CD1c-positive myeloid dendritic cell (primary cell): ENCODE measurements around the gene DPCD.

Experiments used
- DNase-seq: peaks from one replicate; pipeline ENCODE4 v3.0.0-alpha.2; 2016; ENCODE audit errors: extremely low spot score

The DPCD gene

DNA sequence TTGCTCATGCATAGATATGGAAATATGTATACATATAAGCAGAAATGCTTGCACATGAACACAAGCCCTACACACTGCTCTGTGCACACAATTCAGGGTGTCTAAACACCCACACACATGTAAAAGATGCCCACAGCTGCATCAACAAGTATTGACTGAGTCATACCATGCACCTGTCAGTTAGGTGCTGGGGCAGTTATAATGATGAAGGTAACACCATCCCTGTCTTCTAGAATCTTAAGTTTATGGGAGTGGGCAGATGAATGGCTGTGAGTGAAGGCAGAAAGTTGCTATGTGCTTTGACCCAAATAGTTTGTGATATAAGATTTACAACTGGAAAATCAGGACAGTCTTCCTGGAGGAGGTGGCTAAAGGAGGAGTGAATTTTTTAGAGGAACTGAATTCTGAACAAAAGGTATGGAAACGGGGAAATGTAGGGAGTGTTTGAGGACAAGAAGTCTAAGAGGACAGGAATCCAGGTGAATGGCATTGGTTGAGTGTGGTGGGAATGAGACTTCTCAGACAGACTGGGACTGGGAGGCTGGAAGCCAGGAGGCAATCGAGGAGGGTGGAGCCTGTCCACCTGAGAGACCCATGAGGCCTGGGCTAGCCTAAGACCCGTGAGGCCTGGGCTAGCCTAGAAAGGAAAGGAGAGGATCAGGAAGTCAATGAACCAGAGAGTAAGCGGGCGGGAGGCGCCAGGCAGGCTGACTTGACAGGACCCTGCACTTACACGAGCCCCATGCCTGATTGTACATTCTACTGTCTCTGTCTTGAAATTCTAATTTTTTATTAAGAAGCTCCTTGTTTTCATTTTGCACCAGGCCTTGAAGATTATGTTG lies 20.7 kb upstream of the DPCD start:
- no peak for DNase-seq

DNA sequence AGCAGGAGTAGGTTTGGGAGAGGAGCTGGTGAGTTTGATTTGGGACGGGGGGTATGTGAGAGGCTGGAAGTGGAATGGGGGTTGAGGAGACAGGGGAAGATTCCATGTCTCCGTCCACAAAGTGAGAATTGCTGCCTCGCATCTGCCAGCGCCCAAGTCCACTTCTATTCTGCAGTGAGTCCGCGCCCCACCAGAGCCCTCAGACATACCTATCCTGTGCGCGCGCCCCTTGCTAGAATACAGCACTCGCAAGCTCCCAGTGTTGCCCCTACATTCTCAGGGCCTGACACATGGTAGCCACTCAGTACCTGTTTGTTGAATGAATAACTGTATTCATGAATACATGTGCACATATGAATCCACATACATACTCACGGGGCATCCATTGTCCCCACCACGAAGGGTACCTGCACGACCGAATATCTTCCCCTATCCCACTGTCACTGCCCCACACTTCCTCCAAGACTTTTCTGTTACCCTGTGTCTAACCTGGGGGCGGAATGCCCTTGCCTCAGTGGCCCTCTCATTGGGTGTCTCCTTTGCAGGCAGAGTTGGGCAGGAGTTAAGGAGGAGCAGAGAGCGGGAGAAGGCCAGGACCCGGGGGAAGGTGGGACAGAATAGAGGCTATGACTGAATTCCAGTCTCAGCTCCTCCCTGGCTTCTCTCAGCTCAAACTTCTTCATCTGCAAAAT lies 19.9 kb upstream of the DPCD start:
- DNase-seq: no peak

- DNase-seq: no peak
Measured at GRCh38 chr10:101569323-101569621, 18.8 kb upstream of the DPCD start.

DNA sequence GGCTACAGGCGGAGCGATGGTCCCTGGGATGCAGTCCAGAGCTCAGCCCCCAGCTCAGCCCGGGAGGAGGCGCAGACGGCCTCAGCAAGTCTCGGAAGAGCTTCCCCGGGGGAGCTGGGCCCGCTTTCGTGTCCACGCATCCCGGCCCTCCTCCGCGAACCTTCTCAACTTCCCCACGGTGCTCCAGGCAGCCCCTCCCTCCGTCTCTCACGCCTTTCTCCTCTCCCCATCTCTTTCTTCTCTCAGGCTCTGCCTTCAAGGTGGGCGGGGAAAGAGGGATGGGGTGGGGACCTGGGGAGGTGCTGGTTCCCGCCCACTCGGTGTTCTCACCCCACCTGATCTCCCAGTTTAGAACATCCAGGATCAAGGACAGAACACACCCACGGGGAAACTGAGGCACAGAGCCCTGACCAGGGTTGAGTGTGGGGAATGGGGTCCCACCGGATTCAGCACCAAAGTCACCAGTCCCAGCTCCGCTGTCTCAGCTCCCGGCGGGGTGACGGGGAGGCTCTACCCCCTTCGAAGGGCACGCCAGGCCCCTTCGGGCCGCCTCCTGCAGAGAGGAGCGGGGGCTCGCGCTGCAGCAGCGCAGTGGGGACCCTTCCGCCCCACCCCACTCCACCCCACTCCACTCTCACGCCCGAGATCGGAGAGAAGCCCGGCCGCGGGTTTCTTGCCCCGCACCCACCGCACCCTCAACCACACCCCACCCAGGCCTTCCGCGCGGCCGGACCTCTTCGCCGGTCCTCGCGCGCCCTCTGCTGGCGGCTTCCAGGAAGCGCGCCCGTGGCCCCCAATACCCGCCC lies 18.3 kb upstream of the DPCD start:
- peak; percentile 86 for DNase-seq

- DNase-seq: peak; percentile 21
Measured at GRCh38 chr10:101570428-101571270, 17.5 kb upstream of the DPCD start.

DNA sequence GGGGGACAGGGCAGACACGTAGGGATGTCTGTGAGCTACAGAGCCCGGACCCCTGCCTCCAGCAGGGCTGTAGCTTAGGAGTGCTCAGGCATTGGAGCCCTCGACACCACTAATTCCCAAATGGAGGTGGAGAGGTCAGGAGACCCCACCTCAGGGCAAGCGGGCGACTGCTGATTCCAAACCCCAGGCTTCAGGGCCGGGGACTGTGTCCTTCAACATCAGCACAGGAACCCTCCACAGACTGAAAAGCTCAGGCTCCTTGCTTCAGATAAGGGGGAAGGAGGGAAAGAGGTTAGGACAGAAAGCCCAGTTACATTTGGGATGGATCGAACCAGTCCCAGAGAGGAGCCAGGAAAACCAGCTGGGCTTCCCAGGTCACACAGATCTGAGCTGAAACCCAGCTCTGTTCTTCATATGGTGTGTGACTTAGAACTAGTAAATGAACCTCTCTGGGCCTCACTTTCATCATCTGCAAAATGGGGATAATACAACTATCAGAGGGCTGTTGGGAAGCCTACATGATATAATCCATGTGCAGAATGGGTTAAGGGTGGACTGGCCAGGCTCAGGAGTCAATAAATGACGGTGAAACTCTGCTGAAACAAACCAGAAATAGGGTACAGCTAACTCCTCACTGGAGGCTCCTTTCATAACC lies 16.7 kb upstream of the DPCD start:
- DNase-seq: no peak

GRCh38 chr10:101572126-101572525 lies 16.0 kb upstream of the DPCD start:
- DNase-seq: no peak

DNA sequence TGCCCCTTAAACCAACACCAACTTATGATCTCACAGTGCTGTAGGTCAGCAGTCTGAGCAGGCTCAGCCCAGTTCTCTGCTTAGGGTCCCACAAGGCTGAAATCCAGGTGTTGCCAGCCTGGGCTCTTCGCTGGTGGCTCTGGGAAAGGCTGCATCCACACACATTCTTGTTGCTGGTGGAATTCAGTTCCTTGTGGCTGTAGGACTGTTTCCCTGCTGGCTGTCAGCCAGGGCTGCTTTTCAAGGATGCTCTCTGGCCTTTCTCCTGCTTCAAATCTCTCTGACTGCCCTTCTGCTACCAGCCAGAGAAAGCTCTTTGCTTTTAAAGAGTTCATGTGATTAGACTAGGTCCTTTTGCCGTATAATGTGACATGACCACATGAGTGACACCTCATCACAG lies 15.3 kb upstream of the DPCD start:
- DNase-seq: no peak

DNA sequence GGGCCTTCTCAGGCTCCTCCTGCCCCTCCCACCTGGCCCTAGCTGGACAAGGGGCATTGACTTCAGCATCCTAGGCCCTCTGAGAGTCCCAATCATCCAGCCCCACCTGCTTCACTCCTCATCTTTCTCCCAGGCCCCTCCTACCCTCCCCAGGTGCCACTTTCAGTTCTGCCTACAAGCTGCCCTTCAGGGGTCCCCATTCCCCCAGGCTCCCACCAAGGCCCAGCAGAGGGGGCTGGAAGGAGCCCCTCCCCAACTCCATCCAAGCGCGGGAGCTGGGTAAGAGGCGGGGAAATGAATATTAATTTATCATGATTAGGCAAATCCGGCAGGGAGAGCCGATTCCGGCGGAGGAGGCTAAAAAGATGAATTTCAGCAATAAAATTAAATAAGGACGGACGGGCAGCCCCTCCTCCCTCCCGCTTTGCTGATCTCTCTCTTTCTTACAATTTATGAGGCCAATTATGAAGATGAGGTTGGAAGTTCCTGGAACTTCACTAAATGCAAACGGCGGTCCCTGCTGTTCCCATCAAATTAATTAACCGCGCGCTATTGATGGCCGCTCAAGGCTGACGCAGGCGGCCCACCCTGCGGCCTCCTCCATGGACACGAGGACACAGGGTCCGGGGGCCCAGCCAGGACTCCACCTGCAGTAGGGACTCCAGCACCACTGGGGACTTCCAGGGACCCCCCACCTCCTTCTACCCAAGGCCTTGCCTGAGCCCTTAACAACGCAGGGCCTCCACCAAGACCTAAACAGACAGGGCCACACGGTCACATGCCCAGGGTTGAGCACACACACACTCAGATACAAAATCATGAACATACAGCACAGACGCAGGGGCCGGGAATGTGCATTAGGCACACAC lies 14.0 kb upstream of the DPCD start:
- no peak for DNase-seq

DNA sequence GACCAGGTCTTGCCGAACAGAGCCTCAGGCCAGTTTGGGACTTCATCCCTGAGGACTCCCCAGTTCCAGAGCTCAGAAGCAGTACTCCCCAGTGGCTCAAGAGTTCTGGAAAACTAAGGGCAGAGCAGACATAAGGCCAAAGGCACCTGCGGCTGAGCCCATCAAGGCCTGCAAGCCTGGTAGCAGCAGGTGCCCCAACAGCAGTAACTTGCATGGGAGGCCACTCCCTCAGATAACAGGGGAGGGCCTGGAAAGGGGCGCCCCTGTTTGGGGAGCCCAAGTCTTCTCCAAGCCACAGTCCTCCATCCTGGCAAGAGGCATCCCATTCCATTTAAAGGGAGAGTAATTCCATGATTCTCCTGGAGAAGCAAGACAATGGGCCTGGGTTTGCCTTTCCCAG lies 13.0 kb upstream of the DPCD start:
- no peak for DNase-seq

- no peak for DNase-seq
Measured at GRCh38 chr10:101575580-101576210, 12.4 kb upstream of the DPCD start.

GRCh38 chr10:101576211-101576863 lies 11.8 kb upstream of the DPCD start:
- DNase-seq: no peak

GRCh38 chr10:101577121-101577871 lies 10.8 kb upstream of the DPCD start:
- DNase-seq: no peak

- no peak for DNase-seq
Measured at GRCh38 chr10:101578192-101578591, 9.9 kb upstream of the DPCD start.

DNA sequence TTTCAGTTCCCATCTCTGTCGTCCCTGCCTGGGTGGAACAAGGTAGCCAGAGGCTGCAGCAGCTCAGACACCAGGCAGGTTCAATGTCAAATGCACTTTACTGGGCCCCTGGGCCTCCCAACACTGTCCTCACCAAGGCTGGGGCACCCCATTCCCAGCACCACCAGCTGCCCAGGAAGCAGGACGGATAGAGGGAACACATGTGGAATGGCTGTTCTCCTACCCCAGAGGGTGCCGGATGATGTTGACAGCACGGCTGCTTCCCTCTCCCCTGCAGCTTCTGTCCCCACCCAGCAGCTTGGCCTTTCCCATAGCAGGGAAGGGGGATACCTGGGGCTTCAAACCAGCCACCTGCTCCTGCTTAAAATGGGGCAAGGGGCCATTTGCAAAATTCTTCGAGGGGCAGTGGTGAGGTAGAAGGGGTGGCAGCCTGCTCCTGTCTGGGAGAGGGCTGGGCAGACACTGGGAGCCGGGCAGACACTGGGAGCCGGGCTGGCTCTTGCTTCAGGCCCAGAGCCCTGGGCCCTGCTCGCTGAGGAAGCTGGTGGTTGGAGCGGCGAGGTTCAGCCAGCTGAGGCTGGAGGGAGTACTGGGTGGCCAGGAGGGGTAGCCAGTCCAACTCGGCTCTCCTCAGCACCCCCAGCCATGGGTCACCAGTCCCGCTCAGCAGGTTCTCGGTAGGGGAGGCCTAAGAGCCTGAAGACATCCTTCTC lies 9.2 kb upstream of the DPCD start:
- no peak for DNase-seq

GRCh38 chr10:101579516-101579870 lies 8.6 kb upstream of the DPCD start:
- DNase-seq: no peak

GRCh38 chr10:101580486-101581399 lies 7.4 kb upstream of the DPCD start:
- no peak for DNase-seq
